Measurements from ENCODE around the gene KPNB1.

Gene KPNB1

GRCh38 chr17:47702391-47702995 is 52.8 kb downstream of the KPNB1 start:
- TF ChIP-seq FOXA1 (IDR thresholded peaks at IDR 0.05) (no peak), ARNT (IDR thresholded peaks at IDR 0.05) (no peak), ELF4 (IDR thresholded peaks at IDR 0.05) (no peak), SUZ12 (IDR thresholded peaks at IDR 0.05) (no peak), LEF1 (IDR thresholded peaks at IDR 0.05; ENCODE audit: borderline replicate concordance) (no peak), NFRKB (IDR thresholded peaks at IDR 0.05) (no peak)
- no peak for DNase-seq (ENCODE audit: extremely low spot score)
- CTCF ChIA-PET = no interaction called here
- POLR2A ChIA-PET = no interaction called here

- TF ChIP-seq L3MBTL2 (conservative IDR thresholded peaks at IDR 0.05) = no peak
- no peak for TF ChIP-seq NFRKB (IDR thresholded peaks at IDR 0.05)
- TF ChIP-seq ZNF384 (IDR thresholded peaks at IDR 0.05) = no peak
- no peak for TF ChIP-seq ARNT (IDR thresholded peaks at IDR 0.05)
- no peak for TF ChIP-seq ELF4 (IDR thresholded peaks at IDR 0.05)
- no peak for TF ChIP-seq CTBP1 (IDR thresholded peaks at IDR 0.05; ENCODE audit: borderline replicate concordance)
- no peak for TF ChIP-seq LEF1 (IDR thresholded peaks at IDR 0.05; ENCODE audit: borderline replicate concordance)
- no peak for TF ChIP-seq SP1 (IDR thresholded peaks at IDR 0.05)
- TF ChIP-seq TARDBP (IDR thresholded peaks at IDR 0.05) = no peak
- TF ChIP-seq FOXM1 (IDR thresholded peaks at IDR 0.05; ENCODE audit: borderline replicate concordance) = no peak
- TF ChIP-seq FOXA1 (IDR thresholded peaks at IDR 0.05) = no peak
- no peak for TF ChIP-seq FOXK2 (IDR thresholded peaks at IDR 0.05)
- no peak for TF ChIP-seq HDGF (IDR thresholded peaks at IDR 0.05; ENCODE audit: borderline replicate concordance)
- no peak for TF ChIP-seq SUZ12 (IDR thresholded peaks at IDR 0.05)
- TF ChIP-seq PKNOX1 (IDR thresholded peaks at IDR 0.05) = no peak
- TF ChIP-seq BHLHE40 (IDR thresholded peaks at IDR 0.05; ENCODE audit: borderline replicate concordance) = no peak
- CTCF ChIA-PET = no interaction called here
- no peak for DNase-seq (ENCODE audit: extremely low spot score)
- POLR2A ChIA-PET = no interaction called here
Measured at GRCh38 chr17:47703191-47703591, 53.5 kb downstream of the KPNB1 start.

- DNase-seq (ENCODE audit: extremely low spot score) = no peak
- POLR2A ChIA-PET = interaction anchor here (0.7 kb wide), 1 partner anchor 9 kb away, joined by 3 read pairs; no protein-coding TSS in a partner anchor
- CTCF ChIA-PET = interaction anchor here (1.0 kb wide), 1 partner anchor 29 kb away, joined by 3 read pairs; no protein-coding TSS in a partner anchor
- no peak for TF ChIP-seq CTBP1 (IDR thresholded peaks at IDR 0.05; ENCODE audit: borderline replicate concordance)
- no peak for TF ChIP-seq PKNOX1 (IDR thresholded peaks at IDR 0.05)
- TF ChIP-seq SUZ12 (IDR thresholded peaks at IDR 0.05) = no peak
- TF ChIP-seq ARNT (IDR thresholded peaks at IDR 0.05) = no peak
- no peak for TF ChIP-seq ZNF384 (IDR thresholded peaks at IDR 0.05)
- TF ChIP-seq FOXA1 (IDR thresholded peaks at IDR 0.05) = no peak
- TF ChIP-seq ELF4 (IDR thresholded peaks at IDR 0.05) = no peak
- TF ChIP-seq NFRKB (IDR thresholded peaks at IDR 0.05) = no peak
- TF ChIP-seq L3MBTL2 (conservative IDR thresholded peaks at IDR 0.05) = no peak
- TF ChIP-seq SP1 (IDR thresholded peaks at IDR 0.05) = no peak
- TF ChIP-seq HDGF (IDR thresholded peaks at IDR 0.05; ENCODE audit: borderline replicate concordance) = no peak
- no peak for TF ChIP-seq TARDBP (IDR thresholded peaks at IDR 0.05)
- TF ChIP-seq FOXM1 (IDR thresholded peaks at IDR 0.05; ENCODE audit: borderline replicate concordance) = no peak
- TF ChIP-seq BHLHE40 (IDR thresholded peaks at IDR 0.05; ENCODE audit: borderline replicate concordance) = no peak
- no peak for TF ChIP-seq FOXK2 (IDR thresholded peaks at IDR 0.05)
- no peak for TF ChIP-seq LEF1 (IDR thresholded peaks at IDR 0.05; ENCODE audit: borderline replicate concordance)
Measured at GRCh38 chr17:47703671-47704070, 54.0 kb downstream of the KPNB1 start.

GRCh38 chr17:47704116-47704515 is 54.4 kb downstream of the KPNB1 start:
- no peak for DNase-seq (ENCODE audit: extremely low spot score)
- ChIA-PET POLR2A (interaction anchor here (0.7 kb wide), 1 partner anchor 9 kb away, joined by 3 read pairs; no protein-coding TSS in a partner anchor), CTCF (interaction anchor here (1.0 kb wide), 1 partner anchor 29 kb away, joined by 3 read pairs; no protein-coding TSS in a partner anchor)
- no peak for TF ChIP-seq ARNT (IDR thresholded peaks at IDR 0.05)
- no peak for TF ChIP-seq BHLHE40 (IDR thresholded peaks at IDR 0.05; ENCODE audit: borderline replicate concordance)
- no peak for TF ChIP-seq ELF4 (IDR thresholded peaks at IDR 0.05)
- TF ChIP-seq FOXA1 (IDR thresholded peaks at IDR 0.05) = no peak

GRCh38 chr17:47704736-47705135 is 55.0 kb downstream of the KPNB1 start:
- TF ChIP-seq FOXM1 (IDR thresholded peaks at IDR 0.05; ENCODE audit: borderline replicate concordance) (no peak), SUZ12 (IDR thresholded peaks at IDR 0.05) (no peak), HDGF (IDR thresholded peaks at IDR 0.05; ENCODE audit: borderline replicate concordance) (no peak), FOXA1 (IDR thresholded peaks at IDR 0.05) (no peak), NFRKB (IDR thresholded peaks at IDR 0.05) (no peak), BHLHE40 (IDR thresholded peaks at IDR 0.05; ENCODE audit: borderline replicate concordance) (no peak), SP1 (IDR thresholded peaks at IDR 0.05) (no peak), CTBP1 (IDR thresholded peaks at IDR 0.05; ENCODE audit: borderline replicate concordance) (no peak), ELF4 (IDR thresholded peaks at IDR 0.05) (no peak), FOXK2 (IDR thresholded peaks at IDR 0.05) (no peak), L3MBTL2 (conservative IDR thresholded peaks at IDR 0.05) (no peak), LEF1 (IDR thresholded peaks at IDR 0.05; ENCODE audit: borderline replicate concordance) (no peak), TARDBP (IDR thresholded peaks at IDR 0.05) (no peak), PKNOX1 (IDR thresholded peaks at IDR 0.05) (no peak), ARNT (IDR thresholded peaks at IDR 0.05) (no peak), ZNF384 (IDR thresholded peaks at IDR 0.05) (no peak)
- CTCF ChIA-PET = interaction anchor here (1.0 kb wide), 1 partner anchor 30 kb away, joined by 3 read pairs; no protein-coding TSS in a partner anchor
- POLR2A ChIA-PET = interaction anchor here (0.7 kb wide), 1 partner anchor 10 kb away, joined by 3 read pairs; no protein-coding TSS in a partner anchor
- no peak for DNase-seq (ENCODE audit: extremely low spot score)
